ENCODE measurements around the gene ZBTB8B.
"Not testable (repeated sequence)": the region's sequence is repeated elsewhere in the genome, so short reads cannot be mapped to it uniquely, and the experiment has no call there.

The ZBTB8B gene

DNA sequence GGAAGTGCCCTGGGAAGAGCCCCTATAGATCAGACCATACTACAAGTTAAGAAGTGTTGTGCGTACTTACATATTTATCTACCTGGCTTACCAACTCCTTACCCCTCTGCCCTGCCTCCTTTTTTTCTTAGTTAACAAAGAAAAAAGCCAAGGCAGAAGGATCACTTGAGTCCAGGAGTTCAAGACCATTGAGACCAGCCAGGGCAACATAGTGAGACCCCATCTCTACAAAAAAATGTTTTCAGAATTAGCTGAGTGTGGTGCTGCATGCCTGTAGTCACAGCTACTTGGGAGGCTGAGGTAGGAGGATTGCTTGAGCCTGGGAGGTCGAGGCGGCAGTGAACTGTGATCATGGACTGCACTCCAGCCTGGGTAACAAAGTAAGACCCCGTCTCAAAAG, 1.9 kb downstream of the ZBTB8B start:
- Histone ChIP-seq H3K27ac (no peak overlapping the region), H3K4me3 (no peak overlapping the region)

- H3K4me3 ChIP-seq, result no peak overlapping the region
- H3K27ac ChIP-seq, result no peak overlapping the region
Measured at GRCh38 chr1:32468791-32469190, 3.9 kb downstream of the ZBTB8B start.

DNA sequence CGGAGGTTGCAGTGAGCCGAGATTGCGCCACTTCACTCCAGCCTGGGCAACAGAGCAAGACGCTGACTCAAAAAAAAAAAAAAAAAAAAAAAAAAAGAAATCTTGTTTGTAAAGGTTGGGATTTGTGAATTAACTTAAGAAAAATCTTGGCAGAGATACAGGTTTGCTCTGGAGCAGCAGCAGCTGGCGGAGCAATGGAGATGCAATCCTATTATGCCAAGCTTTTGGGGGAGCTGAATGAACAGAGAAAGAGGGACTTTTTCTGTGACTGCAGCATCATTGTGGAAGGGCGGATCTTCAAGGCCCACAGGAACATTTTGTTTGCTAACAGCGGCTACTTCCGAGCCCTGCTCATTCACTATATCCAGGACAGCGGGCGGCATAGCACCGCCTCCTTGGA, 5.6 kb downstream of the ZBTB8B start:
- no peak overlapping the region for H3K27ac ChIP-seq

GRCh38 chr1:32470991-32471694, 6.3 kb downstream of the ZBTB8B start:
- Histone ChIP-seq H3K27ac (no peak overlapping the region), H3K4me3 (no peak overlapping the region)

More for the DNA sequence above, 5.6 kb downstream of the ZBTB8B start:
- H3K4me3 ChIP-seq, result no peak overlapping the region

DNA sequence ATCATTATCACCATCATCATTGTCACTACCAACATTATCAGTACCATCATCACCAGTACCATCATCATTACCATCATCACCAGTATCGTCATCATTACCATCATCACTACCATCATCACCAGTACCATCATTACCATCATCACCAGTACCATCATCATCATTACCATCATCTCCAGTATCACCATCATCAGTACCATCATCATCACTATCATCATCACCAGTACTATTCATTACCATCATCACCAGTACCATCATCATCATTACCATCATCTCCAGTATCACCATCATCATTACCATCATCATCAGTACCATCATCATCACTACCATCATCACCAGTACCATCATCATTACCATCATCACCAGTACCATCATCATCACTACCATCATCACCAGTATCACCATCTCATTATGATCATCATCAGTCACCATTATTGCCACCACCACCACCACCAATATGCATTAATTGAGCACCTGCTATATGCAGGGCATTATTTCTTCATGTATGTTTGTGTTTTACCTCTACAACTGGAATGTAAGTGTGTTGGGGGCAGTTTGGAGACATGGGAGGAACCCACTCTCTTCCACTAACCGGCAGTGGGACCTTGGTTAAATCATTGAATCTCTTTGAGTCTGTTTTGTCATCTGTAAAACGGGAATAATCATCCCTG, 7.0 kb downstream of the ZBTB8B start:
- Histone ChIP-seq H3K4me3 (no peak overlapping the region), H3K27ac (no peak overlapping the region)

GRCh38 chr1:32472966-32473365, 8.1 kb downstream of the ZBTB8B start:
- H3K27ac ChIP-seq, H3K4me3 ChIP-seq: not testable (repeated sequence)

DNA sequence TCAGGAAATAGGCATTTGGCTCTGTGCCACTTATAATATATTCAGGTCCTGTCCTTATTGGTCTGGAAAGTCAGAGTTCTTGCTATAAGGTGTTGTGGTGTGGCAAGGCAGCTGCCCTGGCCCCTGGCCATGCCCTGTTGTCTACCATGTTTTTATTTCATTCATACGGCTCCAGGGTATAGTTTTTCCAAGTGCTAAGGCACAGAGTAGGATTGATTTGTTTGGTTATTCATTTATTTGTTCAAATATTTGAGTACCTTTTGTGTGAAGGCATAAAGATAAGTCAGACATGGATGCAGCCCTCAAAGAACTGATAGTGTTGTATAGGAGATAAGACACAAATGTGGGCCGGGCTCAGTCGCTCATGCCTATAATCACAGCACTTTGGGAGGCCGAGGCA, 10.1 kb downstream of the ZBTB8B start:
- H3K4me3 ChIP-seq, result no peak overlapping the region
- H3K27ac ChIP-seq, result no peak overlapping the region

- Histone ChIP-seq H3K4me3 (no peak overlapping the region), H3K27ac (no peak overlapping the region)
Measured at GRCh38 chr1:32480003-32480402, 15.1 kb downstream of the ZBTB8B start.

- H3K4me3 ChIP-seq, result no peak overlapping the region
- H3K27ac ChIP-seq, result no peak overlapping the region
Measured at GRCh38 chr1:32480761-32481160, 15.9 kb downstream of the ZBTB8B start.

GRCh38 chr1:32481788-32482187, 16.9 kb downstream of the ZBTB8B start:
- peak overlapping the region in 2 of 21 experiments; percentile 13 to 67 for H3K27ac ChIP-seq
- H3K4me3 ChIP-seq, result not testable (repeated sequence)

GRCh38 chr1:32485554-32486255, 20.8 kb downstream of the ZBTB8B start:
- Histone ChIP-seq H3K4me3 (no peak overlapping the region), H3K27ac (no peak overlapping the region)

GRCh38 chr1:32486463-32487113, 21.7 kb downstream of the ZBTB8B start:
- no peak overlapping the region for H3K27ac ChIP-seq

DNA sequence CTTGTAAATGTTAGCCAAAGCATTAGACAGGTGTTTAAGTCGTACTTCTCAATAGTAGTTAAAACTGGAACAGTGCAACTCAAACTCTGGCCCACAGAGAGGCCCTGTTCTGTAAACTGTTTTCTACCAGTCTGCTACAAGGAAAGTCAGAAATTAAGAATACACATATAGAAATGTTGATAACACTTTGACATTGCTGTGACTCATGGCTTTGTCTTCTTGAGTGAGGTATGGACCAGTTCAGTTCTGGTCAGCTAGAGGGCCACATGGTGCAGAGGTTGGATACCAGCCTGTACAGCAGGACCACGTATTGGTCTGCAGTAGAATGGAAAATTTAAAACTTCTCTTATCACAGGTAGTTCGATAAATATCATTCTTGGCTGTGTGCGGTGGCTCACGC, 22.3 kb downstream of the ZBTB8B start:
- no peak overlapping the region for H3K4me3 ChIP-seq
- no peak overlapping the region for H3K27ac ChIP-seq

More at GRCh38 chr1:32486463-32487113, 21.7 kb downstream of the ZBTB8B start:
- H3K4me3 ChIP-seq, result no peak overlapping the region

- no peak overlapping the region for H3K27ac ChIP-seq
- H3K4me3 ChIP-seq, result no peak overlapping the region
Measured at GRCh38 chr1:32489774-32490454, 25.0 kb downstream of the ZBTB8B start.

DNA sequence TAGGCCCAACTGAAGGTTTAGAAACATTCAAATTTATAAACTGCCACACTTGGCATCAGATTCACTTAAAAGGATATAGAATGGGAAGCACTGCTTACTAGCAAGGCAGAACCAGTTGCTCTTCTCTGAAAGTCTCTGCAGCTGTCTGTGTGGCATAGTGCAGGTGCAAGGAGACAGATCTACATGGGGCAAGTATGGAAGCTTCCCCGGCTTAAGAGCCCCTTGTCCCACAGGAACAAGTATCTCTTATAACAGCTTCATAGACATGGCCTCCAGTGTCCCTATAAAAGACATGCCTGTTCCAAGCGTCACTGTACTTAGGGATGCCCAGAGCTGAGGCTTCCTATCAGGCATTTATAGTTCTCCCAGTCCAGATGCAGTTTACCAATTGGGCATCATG, 26.5 kb downstream of the ZBTB8B start:
- Histone ChIP-seq H3K4me3 (no peak overlapping the region), H3K27ac (no peak overlapping the region)

DNA sequence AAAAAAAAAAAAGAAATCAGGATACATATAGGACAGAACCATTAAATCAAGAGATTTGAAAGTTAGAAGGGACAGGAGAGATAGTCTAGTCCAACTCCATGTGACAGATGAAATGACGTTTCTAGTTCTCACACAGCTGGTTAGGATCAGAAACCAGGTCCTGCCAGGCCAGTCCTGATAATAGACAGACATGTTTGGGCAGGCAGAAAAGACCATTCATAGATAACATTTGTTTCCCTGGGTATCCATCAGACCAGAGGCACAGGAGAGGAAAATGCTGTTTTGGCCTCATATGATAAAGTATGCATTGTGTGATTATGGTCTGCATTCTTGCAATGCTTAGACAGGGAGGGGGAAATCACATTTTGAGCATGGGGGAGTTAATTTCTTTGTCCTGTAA, 29.3 kb downstream of the ZBTB8B start:
- Histone ChIP-seq H3K27ac (no peak overlapping the region), H3K4me3 (no peak overlapping the region)

DNA sequence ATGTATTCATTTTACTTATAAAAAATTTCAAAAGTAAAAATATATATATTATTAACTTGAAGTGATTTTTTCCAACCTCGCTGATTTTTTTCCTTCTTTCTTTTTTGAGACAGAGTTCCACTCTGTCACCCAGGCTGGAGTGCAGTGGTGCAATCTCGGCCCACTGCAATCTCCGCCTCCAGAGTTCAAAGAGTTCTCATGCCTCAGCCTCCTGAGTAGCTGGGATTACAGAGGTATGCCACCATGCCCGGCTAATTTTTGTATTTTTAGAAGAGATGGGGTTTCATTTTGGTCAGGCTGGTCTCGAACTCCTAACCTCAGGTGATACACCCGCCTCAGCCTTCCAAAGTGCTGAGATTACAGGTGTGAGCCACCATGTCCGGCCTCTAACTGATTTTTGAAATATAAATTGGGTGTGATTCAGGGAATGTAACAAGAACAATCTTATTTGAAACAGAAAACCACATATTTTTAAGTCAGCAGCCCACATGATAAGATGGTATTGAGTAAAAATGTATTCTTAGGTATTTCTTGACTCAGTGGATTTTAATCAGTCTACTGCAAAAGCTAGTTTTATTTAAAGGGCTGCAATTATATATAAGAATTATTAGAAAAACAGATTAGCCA, 30.0 kb downstream of the ZBTB8B start:
- Histone ChIP-seq H3K27ac (no peak overlapping the region), H3K4me3 (no peak overlapping the region)

GRCh38 chr1:32496127-32496526, 31.3 kb downstream of the ZBTB8B start:
- H3K27ac ChIP-seq, result no peak overlapping the region
- no peak overlapping the region for H3K4me3 ChIP-seq

- H3K27ac ChIP-seq, result no peak overlapping the region
- no peak overlapping the region for H3K4me3 ChIP-seq
Measured at GRCh38 chr1:32498751-32499150, 33.9 kb downstream of the ZBTB8B start.

Data from skin epidermis (tissue), 12 donors.